ENCODE results near the gene FRMPD1. TPM values are rescaled to one million over a fixed set of nuclear protein-coding genes. Genes with fewer than 3 reads are reported as not detected.
A peak's percentile ranks its signal among the peaks of the same experiment; 100 is the strongest.

The FRMPD1 gene
- total RNA-seq, 2 donors from 2014 or later, result 0.33 to 0.55 TPM

- no peak overlapping the region for H3K27ac ChIP-seq (ENCODE audit: low read depth, low read length)
- H3K9me3 Mint-ChIP-seq, result no peaks in the 10 kb centered on the region
- TF ChIP-seq CTCF (conservative IDR thresholded peaks at IDR 0.05), result peak; percentile 45
- DNase-seq, result no peak
- 78 to 100% methylated on average over 2 of the region's 2 CpGs for WGBS, 2 experiments (ENCODE audit: insufficient coverage in 1 of 2, insufficient read length in 1 of 2)
- H3K9ac ChIP-seq (ENCODE audit: extremely low read depth, low read length, poor library complexity, severe bottlenecking), result no peak overlapping the region
- peaks cover 19% of the 10 kb centered on the region for H3K4me1 Mint-ChIP-seq
- no peaks in the 10 kb centered on the region for H3K36me3 Mint-ChIP-seq (ENCODE audit: low read depth)
- peaks cover 3% of the 10 kb centered on the region for H3K4me1 ChIP-seq (ENCODE audit: control insufficient read depth, insufficient read depth, low read length)
- no peaks in the 10 kb centered on the region for H3K9me3 ChIP-seq (ENCODE audit: control insufficient read depth, low read length)
- H3K4me3 ChIP-seq (ENCODE audit: low read length), result no peak overlapping the region
- no peaks in the 10 kb centered on the region for H3K27me3 Mint-ChIP-seq (ENCODE audit: insufficient read depth)
- no peak overlapping the region for H3K4me3 Mint-ChIP-seq
- no peaks in the 10 kb centered on the region for H3K27me3 ChIP-seq (ENCODE audit: control insufficient read depth, insufficient read depth, low read length, poor library complexity, severe bottlenecking)
- no peak overlapping the region for H3K27ac Mint-ChIP-seq
- no peaks in the 10 kb centered on the region for H3K36me3 ChIP-seq (ENCODE audit: control insufficient read depth, insufficient read depth, low read length)
Measured at GRCh38 chr9:37623267-37623666, 27.5 kb upstream of the FRMPD1 start.

- DNase-seq, result peak; percentile 50
- Mint-ChIP-seq H3K9me3 (no peaks in the 10 kb centered on the region), H3K27ac (peak overlapping the region; percentile 59), H3K27me3 (ENCODE audit: insufficient read depth) (no peaks in the 10 kb centered on the region), H3K4me3 (no peak overlapping the region), H3K36me3 (ENCODE audit: low read depth) (no peaks in the 10 kb centered on the region), H3K4me1 (peaks cover 19% of the 10 kb centered on the region)
- H3K27me3 ChIP-seq (ENCODE audit: control insufficient read depth, insufficient read depth, low read length, poor library complexity, severe bottlenecking), result no peaks in the 10 kb centered on the region
- H3K9me3 ChIP-seq (ENCODE audit: control insufficient read depth, low read length), result no peaks in the 10 kb centered on the region
- H3K4me3 ChIP-seq (ENCODE audit: low read length), result no peak overlapping the region
- no peak overlapping the region for H3K27ac ChIP-seq (ENCODE audit: low read depth, low read length)
- no peak for TF ChIP-seq CTCF (conservative IDR thresholded peaks at IDR 0.05)
- WGBS, 2 experiments (ENCODE audit: insufficient coverage in 1 of 2, insufficient read length in 1 of 2), result 57% methylated on average over 1 of the region's 1 CpG; no CpG with 5 or more reads in 1 of the 2 experiments
- no peaks in the 10 kb centered on the region for H3K36me3 ChIP-seq (ENCODE audit: control insufficient read depth, insufficient read depth, low read length)
- no peak overlapping the region for H3K9ac ChIP-seq (ENCODE audit: extremely low read depth, low read length, poor library complexity, severe bottlenecking)
- peaks cover 3% of the 10 kb centered on the region for H3K4me1 ChIP-seq (ENCODE audit: control insufficient read depth, insufficient read depth, low read length)
Measured at GRCh38 chr9:37624073-37624472, 26.7 kb upstream of the FRMPD1 start.

- no peak overlapping the region for H3K27ac ChIP-seq (ENCODE audit: low read depth, low read length)
- H3K4me1 ChIP-seq (ENCODE audit: control insufficient read depth, insufficient read depth, low read length), result peaks cover 3% of the 10 kb centered on the region
- no peak overlapping the region for H3K4me3 ChIP-seq (ENCODE audit: low read length)
- Mint-ChIP-seq H3K4me1 (peaks cover 19% of the 10 kb centered on the region), H3K9me3 (no peaks in the 10 kb centered on the region), H3K4me3 (no peak overlapping the region), H3K27ac (no peak overlapping the region), H3K36me3 (ENCODE audit: low read depth) (no peaks in the 10 kb centered on the region), H3K27me3 (ENCODE audit: insufficient read depth) (no peaks in the 10 kb centered on the region)
- H3K9me3 ChIP-seq (ENCODE audit: control insufficient read depth, low read length), result no peaks in the 10 kb centered on the region
- H3K27me3 ChIP-seq (ENCODE audit: control insufficient read depth, insufficient read depth, low read length, poor library complexity, severe bottlenecking), result no peaks in the 10 kb centered on the region
- H3K9ac ChIP-seq (ENCODE audit: extremely low read depth, low read length, poor library complexity, severe bottlenecking), result no peak overlapping the region
- DNase-seq, result no peak
- TF ChIP-seq CTCF (conservative IDR thresholded peaks at IDR 0.05), result no peak
- 93 to 98% methylated on average over 5 of the region's 5 CpGs for WGBS, 2 experiments (ENCODE audit: insufficient coverage in 1 of 2, insufficient read length in 1 of 2)
- no peaks in the 10 kb centered on the region for H3K36me3 ChIP-seq (ENCODE audit: control insufficient read depth, insufficient read depth, low read length)
Measured at GRCh38 chr9:37625036-37625757, 25.6 kb upstream of the FRMPD1 start.

Measured in endodermal cell (in vitro differentiated cells).